IMR-90 (cell line): Measurements from ENCODE around the gene GSE1. TPM values are rescaled to one million over a fixed set of nuclear protein-coding genes. Genes with fewer than 3 reads are reported as not detected.

ENCODE experiments used
- ATAC-seq: fragments of 200-7000 bp; cut with Tn5 transposase; 2 replicates; pipeline ENCODE4 v1.9.1; 2020; ENCODE audit warnings: low read depth, mild to moderate bottlenecking, moderate library complexity
- BruUV-seq: library from RNA; stranded (reverse); fragments of 400-500 nt; replicated peaks from 2 replicates; lab custom pipeline; 2021; lab: Mats Ljungman, UMichigan
- CTCF ChIA-PET: fragments of 300-600 bp; formaldehyde crosslinking; extraction: SDS; loops from one replicate; lab custom pipeline; 2021; ENCODE audit warnings: antibody characterized with exemption; lab: Yijun Ruan, JAX
- POLR2A ChIA-PET: fragments of 300-600 bp; sonication (Branson Sonifier 250); formaldehyde crosslinking; loops from one replicate; lab custom pipeline; 2022; ENCODE audit warnings: antibody characterized with exemption; ENCODE audit not compliant: unreplicated experiment; lab: Charles Lee
- DNase-seq: peaks from one replicate; pipeline ENCODE4 v3.0.0; 2013
- H2AFZ ChIP-seq: replicated peaks from 2 replicates; pipeline ENCODE3; 2013; ENCODE audit warnings: low read length, mild to moderate bottlenecking; ENCODE audit not compliant: poor library complexity
- H2AK5ac ChIP-seq: 2 replicates; pipeline ENCODE4 v1.6.1; 2013; ENCODE audit warnings: low read depth, low read length, inconsistent platforms
- H2AK9ac ChIP-seq: replicated peaks from 2 replicates; pipeline ENCODE3; 2013; ENCODE audit warnings: mild to moderate bottlenecking, low read depth, low read length, moderate library complexity; ENCODE audit not compliant: poor library complexity
- H2BK120ac ChIP-seq: 2 replicates; pipeline ENCODE4 v1.6.1; 2013; ENCODE audit warnings: low read depth, low read length, inconsistent platforms
- H2BK15ac ChIP-seq: 3 replicates; pipeline ENCODE4 v1.6.1; 2013; ENCODE audit warnings: low read depth, low read length, inconsistent platforms
- H2BK20ac ChIP-seq: 2 replicates; pipeline ENCODE4 v1.6.1; 2013; ENCODE audit warnings: low read depth, mild to moderate bottlenecking, inconsistent platforms, low read length, moderate library complexity
- H2BK5ac ChIP-seq: 2 replicates; pipeline ENCODE4 v1.6.1; 2013; ENCODE audit warnings: mild to moderate bottlenecking, low read depth, low read length, inconsistent platforms; ENCODE audit not compliant: poor library complexity, severe bottlenecking
- H3K14ac ChIP-seq: replicated peaks from 2 replicates; pipeline ENCODE4 v1.6.1; 2013; ENCODE audit warnings: low read depth, low read length, inconsistent platforms
- H3K18ac ChIP-seq: 2 replicates; pipeline ENCODE4 v1.6.1; 2013; ENCODE audit warnings: low read depth, low read length, control low read depth
- H3K23ac ChIP-seq: 2 replicates; pipeline ENCODE4 v1.6.1; 2013; ENCODE audit warnings: low read depth, low read length, inconsistent platforms
- H3K27ac ChIP-seq: 2 replicates; pipeline ENCODE4 v1.5.1; 2013; ENCODE audit warnings: mild to moderate bottlenecking, control low read depth, low read length; ENCODE audit not compliant: insufficient read depth
- H3K27me3 ChIP-seq: 2 replicates; pipeline ENCODE4 v1.6.1; 2013; ENCODE audit warnings: low read length; ENCODE audit not compliant: control insufficient read depth, insufficient read depth
- H3K36me3 ChIP-seq: 2 replicates; pipeline ENCODE4 v1.6.1; 2013; ENCODE audit warnings: low read length, mixed read lengths; ENCODE audit not compliant: control insufficient read depth, insufficient read depth
- H3K4ac ChIP-seq: 2 replicates; pipeline ENCODE4 v1.6.1; 2013; ENCODE audit warnings: low read depth, low read length, inconsistent platforms
- H3K4me1 ChIP-seq: 2 replicates; pipeline ENCODE4 v1.6.1; 2013; ENCODE audit warnings: low read length, mixed read lengths; ENCODE audit not compliant: control insufficient read depth, insufficient read depth
- H3K4me2 ChIP-seq: 2 replicates; pipeline ENCODE4 v1.6.1; 2013; ENCODE audit warnings: low read depth, mild to moderate bottlenecking, control low read depth, low read length, moderate library complexity
- H3K4me3 ChIP-seq: 2 replicates; pipeline ENCODE4 v1.5.1; 2013; ENCODE audit warnings: low read depth, mild to moderate bottlenecking, control low read depth, low read length, moderate library complexity; ENCODE audit not compliant: insufficient read depth
- H3K56ac ChIP-seq: 2 replicates; pipeline ENCODE4 v1.6.1; 2013; ENCODE audit warnings: low read length, inconsistent platforms; ENCODE audit not compliant: insufficient read depth; ENCODE audit errors: extremely low read depth
- H3K79me1 ChIP-seq, 2 experiments: 2 replicates each; pipeline ENCODE4 v1.6.1; 2013; ENCODE audit warnings: low read length in 2 of 2, inconsistent platforms in 1 of 2, low read depth in 1 of 2
- H3K9ac ChIP-seq: 2 replicates; pipeline ENCODE4 v1.6.1; 2013; ENCODE audit warnings: low read depth, low read length, control low read depth
- H3K9me1 ChIP-seq: 2 replicates; pipeline ENCODE4 v1.6.1; 2013; ENCODE audit warnings: low read length, inconsistent platforms; ENCODE audit not compliant: insufficient read depth
- H3K9me3 ChIP-seq: 2 replicates; pipeline ENCODE4 v1.6.1; 2013; ENCODE audit warnings: low read length; ENCODE audit not compliant: control insufficient read depth, insufficient read depth
- H4K20me1 ChIP-seq: 2 replicates; pipeline ENCODE4 v1.6.1; 2013; ENCODE audit warnings: low read length, inconsistent platforms; ENCODE audit not compliant: insufficient read depth
- H4K5ac ChIP-seq: 2 replicates; pipeline ENCODE4 v1.6.1; 2013; ENCODE audit warnings: mild to moderate bottlenecking, low read depth, low read length, control low read depth
- H4K8ac ChIP-seq, 2 experiments: 2 replicates each; pipeline ENCODE4 v1.6.1; 2013; ENCODE audit warnings: low read depth in 2 of 2, low read length in 2 of 2, control low read depth in 1 of 2, inconsistent platforms in 1 of 2
- H4K91ac ChIP-seq: 2 replicates; pipeline ENCODE4 v1.6.1; 2013; ENCODE audit warnings: low read depth, low read length, inconsistent platforms; ENCODE audit not compliant: insufficient read depth
- BHLHE40 ChIP-seq: fragments of 150-350 bp; IDR thresholded peaks from 2 replicates; pipeline ENCODE4 v1.6.1; 2016; ENCODE audit warnings: mild to moderate bottlenecking, low read depth, low read length
- CEBPB ChIP-seq: IDR thresholded peaks from 2 replicates; pipeline ENCODE4 v1.6.1; 2012; ENCODE audit warnings: low read depth, low read length, improper control_type of control experiment
- CHD1 ChIP-seq: IDR thresholded peaks from 2 replicates; pipeline ENCODE4 v1.6.1; 2012; ENCODE audit warnings: low read depth, low read length, improper control_type of control experiment
- CTCF ChIP-seq: conservative IDR thresholded peaks from 2 replicates; pipeline ENCODE4 v1.5.1; 2012; ENCODE audit warnings: mild to moderate bottlenecking, low read depth, low read length, improper control_type of control experiment
- MAFK ChIP-seq: IDR thresholded peaks from 2 replicates; pipeline ENCODE4 v1.6.1; 2012; ENCODE audit warnings: low read depth, low read length, improper control_type of control experiment
- MAZ ChIP-seq: IDR thresholded peaks from 2 replicates; pipeline ENCODE4 v1.6.1; 2012; ENCODE audit warnings: low read depth, mild to moderate bottlenecking, low read length, improper control_type of control experiment, moderate library complexity, borderline replicate concordance
- POLR2A ChIP-seq: IDR thresholded peaks from 2 replicates; pipeline ENCODE4 v1.6.1; 2012; ENCODE audit warnings: mild to moderate bottlenecking, low read depth, low read length
- WGBS, 2 experiments: methylation state at CpG; one replicate each; pipeline versions ENCODE4 v1.1.5 to v1.1.7; 2013; ENCODE audit warnings: missing lambda C conversion rate in 2 of 2; ENCODE audit not compliant: insufficient read length in 1 of 2; ENCODE audit errors: extremely low coverage in 2 of 2; 5-methylcytosine and 5-hydroxymethylcytosine counted together
- dilution Hi-C: fragments of 300-500 bp; cut with HindIII; formaldehyde crosslinking; loops from one replicate; pipeline ENCODE4 v1.14.3; 2018; ENCODE audit warnings: low sequenced_read_pairs; ENCODE audit not compliant: unreplicated experiment
- in situ Hi-C: fragments of 300-500 bp; cut with MboI; formaldehyde crosslinking; loops from 3 replicates; pipeline ENCODE4 v1.14.3; 2019; ENCODE audit warnings: low sequenced_read_pairs, inconsistent platforms, mixed read lengths
- intact Hi-C: fragments of 100-400 bp; cut with micrococcal nuclease; formaldehyde crosslinking; loops from 2 replicates; pipeline ENCODE4 v1.10.0; 2022
- polyA plus RNA-seq, 3 experiments: library from polyadenylated mRNA; depleted of rRNA; stranded (reverse); fragments of >200 nt; gene quantifications; 2 replicates each; pipeline ENCODE4 v1.2.3, GENCODE V29; 2012; ENCODE audit warnings: low replicate concordance in 1 of 3
- total RNA-seq: library from RNA; depleted of rRNA; stranded (reverse); fragments of >200 nt; gene quantifications from 2 replicates; pipeline ENCODE4 v1.2.3, GENCODE V29; 2012

The GSE1 gene
- total and polyA plus RNA-seq, 2 of the 4 experiments (the other 2 are of a cell fraction) = 14.9 to 25.5 TPM

DNA sequence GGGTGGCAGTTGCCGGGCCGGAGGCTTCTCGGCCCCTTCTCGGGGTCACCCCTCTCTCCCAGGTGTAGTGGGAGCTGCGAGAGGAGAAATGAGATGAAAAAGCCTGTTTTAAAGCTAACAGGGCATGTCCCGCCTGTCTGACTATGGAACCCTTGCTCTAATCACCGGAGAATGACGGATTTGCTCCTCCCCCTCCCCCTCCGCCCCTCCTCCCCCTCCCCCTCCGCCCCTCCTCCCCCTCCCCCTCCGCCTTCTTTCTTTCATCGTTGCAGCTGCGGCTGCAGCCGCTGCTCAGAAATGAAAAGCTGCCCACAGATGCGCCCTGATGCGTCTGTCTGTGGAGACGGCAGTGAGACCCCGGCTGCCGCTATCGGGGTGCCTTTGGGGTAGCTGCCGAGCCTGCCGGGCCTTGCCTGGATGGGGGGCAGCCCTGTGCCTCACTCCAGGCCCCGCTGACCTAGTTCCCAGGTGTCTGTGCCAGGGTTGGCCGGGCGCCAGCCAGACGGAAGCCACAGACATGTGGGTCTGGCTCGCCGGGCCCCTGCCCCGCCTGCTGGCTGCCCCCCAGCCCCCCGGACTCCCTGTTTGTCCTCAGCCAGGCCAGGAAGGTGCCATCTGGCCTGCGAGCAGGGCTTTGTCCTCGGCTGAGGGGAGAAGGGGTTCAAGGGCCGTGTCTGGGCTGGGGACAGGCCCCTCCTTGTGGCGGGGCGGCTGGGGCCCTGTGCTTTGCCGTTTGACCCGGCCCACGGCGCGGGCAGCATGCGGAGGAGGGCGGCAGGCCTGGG is 37.9 kb downstream of the GSE1 start:
- in situ Hi-C loops = no loop called here
- no peak overlapping the region for H3K18ac ChIP-seq

More for the DNA sequence above, 37.9 kb downstream of the GSE1 start:
- Histone ChIP-seq H2AFZ (no peak overlapping the region), H3K4me3 (no peak overlapping the region), H3K56ac (no peak overlapping the region), H4K20me1 (peaks cover 68% of the 10 kb centered on the region), H2BK20ac (no peak overlapping the region), H2BK5ac (no peak overlapping the region), H3K4me2 (no peak overlapping the region), H3K9ac (no peak overlapping the region), H2AK9ac (peak overlapping the region; percentile 77), H3K23ac (no peak overlapping the region), H3K9me1 (0 out of 2 replicates have a peak, but pooled peaks cover 6% of the 10 kb centered on the region), H3K27ac (no peak overlapping the region), H3K4ac (no peak overlapping the region), H4K5ac (no peak overlapping the region), H3K4me1 (peaks cover 14% of the 10 kb centered on the region), H3K36me3 (peaks cover 31% of the 10 kb centered on the region), H2AK5ac (no peak overlapping the region), H3K9me3 (no peaks in the 10 kb centered on the region), H3K79me1 (peaks cover 11 to 37% of the 10 kb centered on the region in 2 experiments), H2BK120ac (no peak overlapping the region), H2BK15ac (no peak overlapping the region), H4K8ac (no peak overlapping the region), H4K91ac (no peak overlapping the region), H3K14ac (no peak overlapping the region), H3K27me3 (no peaks in the 10 kb centered on the region)
- POLR2A ChIA-PET = no interaction called here
- DNase-seq (no peak), ATAC-seq (no peak)
- dilution Hi-C loops = no loop called here
- BruUV-seq = no TSS peak
- CTCF ChIA-PET = no interaction called here
- WGBS, 2 experiments = 49% methylated on average over 10 of the region's 42 CpGs; no CpG with 5 or more reads in 1 of the 2 experiments
- intact Hi-C loops = no loop called here
- TF ChIP-seq CTCF (no peak), MAFK (no peak), CEBPB (no peak), BHLHE40 (no peak), POLR2A (no peak), CHD1 (no peak), MAZ (no peak)
